ENCODE results near the gene WAS. TPM values are rescaled to one million over a fixed set of nuclear protein-coding genes. Genes with fewer than 3 reads are reported as not detected.

WAS gene
- total RNA-seq (2022; extraction: Qiagen RNA extraction), result 0.22 to 0.52 TPM (median 0.32 TPM) in 5 replicates

DNA sequence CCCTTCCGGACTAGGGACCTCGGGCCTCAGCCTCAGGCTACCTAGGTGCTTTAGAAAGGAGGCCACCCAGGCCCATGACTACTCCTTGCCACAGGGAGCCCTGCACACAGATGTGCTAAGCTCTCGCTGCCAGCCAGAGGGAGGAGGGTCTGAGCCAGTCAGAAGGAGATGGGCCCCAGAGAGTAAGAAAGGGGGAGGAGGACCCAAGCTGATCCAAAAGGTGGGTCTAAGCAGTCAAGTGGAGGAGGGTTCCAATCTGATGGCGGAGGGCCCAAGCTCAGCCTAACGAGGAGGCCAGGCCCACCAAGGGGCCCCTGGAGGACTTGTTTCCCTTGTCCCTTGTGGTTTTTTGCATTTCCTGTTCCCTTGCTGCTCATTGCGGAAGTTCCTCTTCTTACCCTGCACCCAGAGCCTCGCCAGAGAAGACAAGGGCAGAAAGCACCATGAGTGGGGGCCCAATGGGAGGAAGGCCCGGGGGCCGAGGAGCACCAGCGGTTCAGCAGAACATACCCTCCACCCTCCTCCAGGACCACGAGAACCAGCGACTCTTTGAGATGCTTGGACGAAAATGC, at the start of gene WAS:
Gene WAS (plus strand): TSS at position 389 of the 572 bp plus-strand sequence. CDS start 55 bp downstream, at position 444.

DNA sequence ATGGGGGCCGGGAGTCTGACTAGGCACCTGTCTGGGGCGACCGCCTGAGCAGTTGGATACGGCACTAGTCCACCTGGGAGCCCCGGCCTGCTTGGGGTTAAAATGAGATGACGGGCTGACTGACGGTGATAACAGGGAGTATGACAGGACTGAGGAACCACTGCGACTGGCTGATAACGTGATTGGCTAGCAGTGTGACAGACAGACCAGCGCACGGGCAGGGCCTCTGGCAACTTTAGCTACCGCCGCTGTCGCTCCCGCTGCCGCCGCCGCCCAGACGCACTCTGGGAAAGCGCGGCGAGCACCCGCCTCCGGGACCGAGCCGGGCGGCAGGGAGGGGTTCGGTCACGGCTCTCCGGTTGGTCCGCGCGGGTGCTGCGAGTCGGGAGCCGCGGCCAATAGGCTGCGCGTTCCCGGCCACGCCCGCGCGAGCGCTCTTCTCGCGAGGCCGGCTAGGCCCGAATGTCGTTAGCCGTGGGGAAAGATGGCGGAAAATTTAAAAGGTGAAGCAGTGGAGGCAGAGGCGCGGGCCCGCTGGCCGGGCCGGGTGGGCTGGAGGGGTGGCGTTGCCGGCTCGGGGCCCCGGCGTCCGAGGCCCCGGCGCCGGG, 12.8 kb downstream of the WAS start, which contains the start of gene SUV39H1:
Gene SUV39H1 (plus strand): TSS at position 434 of the 608 bp plus-strand sequence. CDS start 51 bp downstream, at position 485.

Other genes with a start within 250 kb of the WAS start
- gene SLC38A5, start 213.5 kb upstream of the WAS start, total RNA-seq (2022; extraction: Qiagen RNA extraction), result 0.09 to 0.20 TPM (median 0.16 TPM) in 5 replicates
- gene FTSJ1, start 207.6 kb upstream of the WAS start, total RNA-seq (2022; extraction: Qiagen RNA extraction), result 68.4 to 73.6 TPM (median 70.8 TPM) in 5 replicates
- gene PORCN, start 174.8 kb upstream of the WAS start, total RNA-seq (2022; extraction: Qiagen RNA extraction), result 15.2 to 16.7 TPM (median 16.0 TPM) in 5 replicates
- 127 to 154 TPM (median 148 TPM) in 5 replicates for gene EBP, start 162.0 kb upstream of the WAS start, total RNA-seq (2022; extraction: Qiagen RNA extraction)
- 11.2 to 14.4 TPM (median 13.6 TPM) in 5 replicates for gene TBC1D25, start 144.1 kb upstream of the WAS start, total RNA-seq (2022; extraction: Qiagen RNA extraction)
- 337 to 558 TPM (median 385 TPM) in 5 replicates for gene RBM3, start 109.3 kb upstream of the WAS start, total RNA-seq (2022; extraction: Qiagen RNA extraction)
- 65.1 to 92.6 TPM (median 88.6 TPM) in 5 replicates for gene WDR13, start 86.3 kb upstream of the WAS start, total RNA-seq (2022; extraction: Qiagen RNA extraction)
- gene SUV39H1, start 12.9 kb downstream of the WAS start, total RNA-seq (2022; extraction: Qiagen RNA extraction), result 21.8 to 24.6 TPM (median 23.0 TPM) in 5 replicates
- not detected in 5 replicates for gene GLOD5, start 77.9 kb downstream of the WAS start, total RNA-seq (2022; extraction: Qiagen RNA extraction)
- gene GATA1, start 102.8 kb downstream of the WAS start, total RNA-seq (2022; extraction: Qiagen RNA extraction), result not detected in 5 replicates
- gene HDAC6, start 118.3 kb downstream of the WAS start, total RNA-seq (2022; extraction: Qiagen RNA extraction), result 20.2 to 29.9 TPM (median 28.8 TPM) in 5 replicates
- gene ERAS, start 142.7 kb downstream of the WAS start, total RNA-seq (2022; extraction: Qiagen RNA extraction), result 0.12 to 0.16 TPM in 2 of 5 replicates, not detected in the others
- gene PCSK1N, start 151.8 kb downstream of the WAS start, total RNA-seq (2022; extraction: Qiagen RNA extraction), result 18.0 to 55.7 TPM (median 48.7 TPM) in 5 replicates
- gene TIMM17B, start 214.0 kb downstream of the WAS start, total RNA-seq (2022; extraction: Qiagen RNA extraction), result 84.3 to 117 TPM (median 106 TPM) in 5 replicates
- 91.9 to 102 TPM (median 93.2 TPM) in 5 replicates for gene PQBP1, start 214.1 kb downstream of the WAS start, total RNA-seq (2022; extraction: Qiagen RNA extraction)
- 50.4 to 66.6 TPM (median 60.9 TPM) in 5 replicates for gene SLC35A2, start 227.8 kb downstream of the WAS start, total RNA-seq (2022; extraction: Qiagen RNA extraction)
- gene PIM2, start 235.2 kb downstream of the WAS start, total RNA-seq (2022; extraction: Qiagen RNA extraction), result 8.2 to 9.9 TPM (median 9.0 TPM) in 5 replicates